Measurements from ENCODE around the gene EMP3. TPM values are rescaled to one million over a fixed set of nuclear protein-coding genes. Genes with fewer than 3 reads are reported as not detected.

The EMP3 gene
- total and polyA plus RNA-seq, 11 donors: 17.7 to 105 (median 60.5) TPM

DNA sequence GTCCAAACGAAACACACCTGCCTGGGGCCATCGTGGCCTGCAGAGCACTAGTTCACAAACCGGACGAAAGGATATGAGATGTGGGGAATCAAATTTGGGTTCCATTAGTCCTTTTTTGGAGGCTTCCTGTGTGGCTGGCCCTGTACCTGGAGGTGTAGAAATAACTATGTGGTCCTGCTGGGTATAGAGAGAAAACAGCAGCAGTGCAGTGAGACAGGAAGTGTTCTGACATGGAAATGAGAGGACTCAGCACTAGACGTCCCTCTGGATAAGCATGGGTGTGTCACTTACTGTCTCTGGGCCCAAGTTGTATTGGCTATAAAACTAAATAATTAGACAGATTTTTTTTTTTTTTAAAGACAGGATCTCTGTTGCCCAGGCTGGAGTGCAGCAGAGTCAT is 53.7 kb downstream of the EMP3 start:
- intact Hi-C loops (cut with DNase I): no loop called here
- Histone ChIP-seq H3K4me1 (no peaks in the 10 kb centered on the region), H3K27me3 (no peaks in the 10 kb centered on the region), H3K36me3 (peaks cover 0 to 34% (median 29%) of the 10 kb centered on the region in 9 donors), H3K27ac (no peak overlapping the region), H3K4me3 (no peak overlapping the region), H3K9me3 (no peaks in the 10 kb centered on the region)
- ATAC-seq: no peak
- DNase-seq: no peak
- WGBS, 4 donors: 80 to 84% (median 83%) methylated on average over 5 of the region's 5 CpGs
- TF ChIP-seq POLR2A (IDR thresholded peaks at IDR 0.05): no peak
- TF ChIP-seq, protein P1, sequence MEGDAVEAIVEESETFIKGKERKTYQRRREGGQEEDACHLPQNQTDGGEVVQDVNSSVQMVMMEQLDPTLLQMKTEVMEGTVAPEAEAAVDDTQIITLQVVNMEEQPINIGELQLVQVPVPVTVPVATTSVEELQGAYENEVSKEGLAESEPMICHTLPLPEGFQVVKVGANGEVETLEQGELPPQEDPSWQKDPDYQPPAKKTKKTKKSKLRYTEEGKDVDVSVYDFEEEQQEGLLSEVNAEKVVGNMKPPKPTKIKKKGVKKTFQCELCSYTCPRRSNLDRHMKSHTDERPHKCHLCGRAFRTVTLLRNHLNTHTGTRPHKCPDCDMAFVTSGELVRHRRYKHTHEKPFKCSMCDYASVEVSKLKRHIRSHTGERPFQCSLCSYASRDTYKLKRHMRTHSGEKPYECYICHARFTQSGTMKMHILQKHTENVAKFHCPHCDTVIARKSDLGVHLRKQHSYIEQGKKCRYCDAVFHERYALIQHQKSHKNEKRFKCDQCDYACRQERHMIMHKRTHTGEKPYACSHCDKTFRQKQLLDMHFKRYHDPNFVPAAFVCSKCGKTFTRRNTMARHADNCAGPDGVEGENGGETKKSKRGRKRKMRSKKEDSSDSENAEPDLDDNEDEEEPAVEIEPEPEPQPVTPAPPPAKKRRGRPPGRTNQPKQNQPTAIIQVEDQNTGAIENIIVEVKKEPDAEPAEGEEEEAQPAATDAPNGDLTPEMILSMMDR (IDR thresholded peaks at IDR 0.05): no peak

Other genes starting within 250 kb of the EMP3 start
- gene PLA2G4C, start 214.7 kb upstream of the EMP3 start, total RNA-seq: 10 to 100 TPM; 16.6 to 71.5 (median 41.6) TPM
- gene PLA2G4C, start 214.7 kb upstream of the EMP3 start, polyA plus RNA-seq: 10 to 100 TPM; 11.0 to 39.0 TPM
- 10 to 100 TPM in 1 of 9 donors, 1 to 10 TPM in 8; 2.1 to 16.5 (median 3.9) TPM for gene LIG1, start 155.2 kb upstream of the EMP3 start, total RNA-seq
- 1 to 10 TPM; 4.3 to 4.4 TPM for gene LIG1, start 155.2 kb upstream of the EMP3 start, polyA plus RNA-seq
- 1 to 10 TPM; 2.2 to 7.7 (median 6.2) TPM for gene ZSWIM9, start 154.9 kb upstream of the EMP3 start, total RNA-seq
- gene ZSWIM9, start 154.9 kb upstream of the EMP3 start, polyA plus RNA-seq: 1 to 10 TPM; 5.8 to 7.4 TPM
- 10 to 100 TPM; 18.3 to 49.0 (median 28.8) TPM for gene CARD8, start 69.6 kb upstream of the EMP3 start, total RNA-seq
- gene CARD8, start 69.6 kb upstream of the EMP3 start, polyA plus RNA-seq: 10 to 100 TPM; 22.6 to 23.1 TPM
- 1 to 10 TPM in 1 of 9 donors, under 1 TPM in 6, not detected in 2; 0.16 to 1.5 (median 0.32) TPM for gene ZNF114, start 55.5 kb upstream of the EMP3 start, total RNA-seq
- gene ZNF114, start 55.5 kb upstream of the EMP3 start, polyA plus RNA-seq: 1 to 10 TPM in 1 of 2 donors, under 1 TPM in 1; 0.19 to 1.0 TPM
- gene TMEM143, start 38.4 kb downstream of the EMP3 start, total RNA-seq: 10 to 100 TPM; 28.3 to 96.1 (median 66.2) TPM
- 10 to 100 TPM; 12.9 to 41.0 TPM for gene TMEM143, start 38.4 kb downstream of the EMP3 start, polyA plus RNA-seq
- not detected for gene SYNGR4, start 38.8 kb downstream of the EMP3 start, total RNA-seq
- not detected for gene SYNGR4, start 38.8 kb downstream of the EMP3 start, polyA plus RNA-seq
- 100 to 1,000 TPM in 1 of 9 donors, 10 to 100 TPM in 8; 64.5 to 109 (median 79.1) TPM for gene KDELR1, start 66.0 kb downstream of the EMP3 start, total RNA-seq
- gene KDELR1, start 66.0 kb downstream of the EMP3 start, polyA plus RNA-seq: 100 to 1,000 TPM in 1 of 2 donors, 10 to 100 TPM in 1; 60.0 to 113 TPM
- 1 to 10 TPM in 1 of 9 donors, under 1 TPM in 8; 0.14 to 1.6 (median 0.19) TPM for gene GRIN2D, start 68.1 kb downstream of the EMP3 start, total RNA-seq
- under 1 TPM; 0.15 to 0.25 TPM for gene GRIN2D, start 68.1 kb downstream of the EMP3 start, polyA plus RNA-seq
- 10 to 100 TPM; 13.9 to 24.7 (median 19.0) TPM for gene GRWD1, start 120.4 kb downstream of the EMP3 start, total RNA-seq
- gene GRWD1, start 120.4 kb downstream of the EMP3 start, polyA plus RNA-seq: 10 to 100 TPM in 1 of 2 donors, 1 to 10 TPM in 1; 5.1 to 35.4 TPM
- gene KCNJ14, start 130.0 kb downstream of the EMP3 start, total RNA-seq: 1 to 10 TPM in 1 of 9 donors, under 1 TPM in 8; 0.20 to 2.0 (median 0.40) TPM
- under 1 TPM; 0.23 to 0.83 TPM for gene KCNJ14, start 130.0 kb downstream of the EMP3 start, polyA plus RNA-seq
- 10 to 100 TPM; 12.3 to 47.3 (median 31.0) TPM for gene CYTH2, start 143.8 kb downstream of the EMP3 start, total RNA-seq
- 10 to 100 TPM; 21.0 to 55.3 TPM for gene CYTH2, start 143.8 kb downstream of the EMP3 start, polyA plus RNA-seq
- 1 to 10 TPM in 6 of 9 donors, under 1 TPM in 3; 0.50 to 1.9 (median 1.4) TPM for gene LMTK3, start 186.3 kb downstream of the EMP3 start, total RNA-seq
- gene LMTK3, start 186.3 kb downstream of the EMP3 start, polyA plus RNA-seq: under 1 TPM; 0.19 to 0.99 TPM
- gene SULT2B1, start 226.6 kb downstream of the EMP3 start, total RNA-seq: under 1 TPM in 1 of 9 donors, not detected in 8; 0.45 TPM
- gene SULT2B1, start 226.6 kb downstream of the EMP3 start, polyA plus RNA-seq: under 1 TPM in 1 of 2 donors, not detected in 1; 0.19 TPM

Measured in heart left ventricle (tissue), 16 donors.